Mucosa of descending colon (tissue), 3 donors: Measurements from ENCODE around the gene CPLANE2. TPM values are rescaled to one million over a fixed set of nuclear protein-coding genes. Genes with fewer than 3 reads are reported as not detected.
"Not testable (repeated sequence)": the region's sequence is repeated elsewhere in the genome, so short reads cannot be mapped to it uniquely, and the experiment has no call there.

ENCODE experiments used
- ATAC-seq: fragments of 200-7000 bp; cut with Tn5 transposase; one replicate; pipeline ENCODE4 v1.9.1; 2020; ENCODE audit warnings: mild to moderate bottlenecking, moderate library complexity
- DNase-seq, 3 donors: peaks; one replicate each; pipeline ENCODE4 v3.0.0-alpha.2; 2020
- H3K36me3 ChIP-seq: fragments of 200-600 bp; one replicate; pipeline ENCODE4 v1.8.0; 2021; ENCODE audit warnings: low read depth, mild to moderate bottlenecking
- H3K4me1 ChIP-seq: fragments of 200-600 bp; one replicate; pipeline ENCODE4 v1.8.0; 2021; ENCODE audit warnings: low read depth, mild to moderate bottlenecking
- H3K4me3 ChIP-seq: fragments of 200-600 bp; one replicate; pipeline ENCODE4 v1.8.0; 2021; ENCODE audit warnings: mild to moderate bottlenecking
- H3K9me3 ChIP-seq: fragments of 200-600 bp; one replicate; pipeline ENCODE4 v1.8.0; 2021; ENCODE audit warnings: mild to moderate bottlenecking
- intact Hi-C, 2 donors: fragments of 100-400 bp; cut with DNase I in 1 of 2; cut with micrococcal nuclease in 1 of 2; formaldehyde crosslinking; loops; one replicate each; pipeline versions ENCODE4 v1.11.0 to v1.11.1; 2022; cut with DNase I, micrococcal nuclease
- total RNA-seq, 3 donors: library from RNA; stranded (reverse); fragmentation: NEBNext Ultra II Directional in 2 of 3; extraction: Animal tissue kit (Norgen Biotek cat#: 25700) in 2 of 3; gene quantifications; one replicate each; pipeline versions ENCODE4 v1.2.1 to v1.2.4, GENCODE V29; 2021 to 2023
- TF ChIP-seq, protein P1 (sequence below): fragments of 200-600 bp; IDR thresholded peaks from one replicate; pipeline ENCODE4 v1.8.0; 2022; ENCODE audit warnings: antibody characterized with exemption, mild to moderate bottlenecking
- donor health status: DM: no; HTN: no; CAD: no; lungs with moderate emphysema.
- donor health status: DM: no; HTN: no; CAD: no.
- donor health status: DM: no; HTN: yes; CAD: no.

The CPLANE2 gene
- total RNA-seq, 3 donors from 2014 or later, result 5.3 to 9.9 (median 5.9) TPM

DNA sequence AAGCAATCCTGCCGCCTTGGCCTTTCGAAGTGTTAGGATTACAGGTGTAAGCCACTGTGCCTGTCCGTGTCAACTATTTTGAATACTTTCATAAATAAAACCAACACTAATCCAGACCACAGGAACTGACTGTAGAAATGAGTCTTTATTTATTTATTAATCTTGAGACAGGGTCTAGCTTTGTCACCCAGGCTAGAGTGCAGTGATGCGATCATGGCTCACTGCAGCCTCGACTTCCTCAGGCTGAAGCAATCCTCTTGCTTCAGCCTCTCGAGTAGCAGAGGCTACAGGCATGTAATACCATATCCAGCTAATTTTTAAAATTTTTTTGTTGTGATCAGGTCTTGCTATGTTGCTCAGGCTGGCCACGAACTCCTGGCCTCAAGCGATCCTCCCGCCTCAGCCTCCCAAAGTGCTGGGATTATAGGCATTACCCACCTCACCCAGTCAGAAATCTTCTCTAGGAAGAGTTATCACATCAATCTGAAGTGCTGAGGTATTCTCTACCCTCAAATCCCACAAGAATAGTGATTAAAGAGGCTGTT, 21.7 kb upstream of the CPLANE2 start:
- H3K9me3 ChIP-seq, result no peaks in the 10 kb centered on the region
- ATAC-seq (no peak), DNase-seq (no peak)
- no peaks in the 10 kb centered on the region for H3K36me3 ChIP-seq
- no peaks in the 10 kb centered on the region for H3K4me1 ChIP-seq
- no peak overlapping the region for H3K4me3 ChIP-seq
- intact Hi-C loops, result no loop called here
- TF ChIP-seq, protein P1, sequence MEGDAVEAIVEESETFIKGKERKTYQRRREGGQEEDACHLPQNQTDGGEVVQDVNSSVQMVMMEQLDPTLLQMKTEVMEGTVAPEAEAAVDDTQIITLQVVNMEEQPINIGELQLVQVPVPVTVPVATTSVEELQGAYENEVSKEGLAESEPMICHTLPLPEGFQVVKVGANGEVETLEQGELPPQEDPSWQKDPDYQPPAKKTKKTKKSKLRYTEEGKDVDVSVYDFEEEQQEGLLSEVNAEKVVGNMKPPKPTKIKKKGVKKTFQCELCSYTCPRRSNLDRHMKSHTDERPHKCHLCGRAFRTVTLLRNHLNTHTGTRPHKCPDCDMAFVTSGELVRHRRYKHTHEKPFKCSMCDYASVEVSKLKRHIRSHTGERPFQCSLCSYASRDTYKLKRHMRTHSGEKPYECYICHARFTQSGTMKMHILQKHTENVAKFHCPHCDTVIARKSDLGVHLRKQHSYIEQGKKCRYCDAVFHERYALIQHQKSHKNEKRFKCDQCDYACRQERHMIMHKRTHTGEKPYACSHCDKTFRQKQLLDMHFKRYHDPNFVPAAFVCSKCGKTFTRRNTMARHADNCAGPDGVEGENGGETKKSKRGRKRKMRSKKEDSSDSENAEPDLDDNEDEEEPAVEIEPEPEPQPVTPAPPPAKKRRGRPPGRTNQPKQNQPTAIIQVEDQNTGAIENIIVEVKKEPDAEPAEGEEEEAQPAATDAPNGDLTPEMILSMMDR, result no peak

DNA sequence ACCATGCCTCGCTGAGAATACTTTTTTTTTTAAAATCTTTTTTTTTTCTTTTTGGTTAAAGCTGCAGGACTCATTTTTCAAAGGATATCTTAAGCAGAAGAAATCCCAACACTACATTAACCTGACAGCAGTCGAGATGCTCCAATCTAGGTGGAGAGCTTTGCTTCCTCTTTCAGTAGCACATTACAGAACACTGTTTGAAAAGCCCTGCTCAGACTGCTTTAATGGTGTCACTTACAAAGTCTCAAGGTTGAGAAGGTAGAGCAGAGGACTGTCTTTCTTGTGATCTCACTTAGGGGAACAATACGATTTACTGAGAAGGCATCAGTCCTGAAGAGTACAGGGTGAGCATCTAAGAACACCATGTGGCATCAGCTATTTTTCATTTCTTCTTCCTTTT, 21.0 kb upstream of the CPLANE2 start:
- ATAC-seq, result no peak
- Histone ChIP-seq H3K36me3 (no peaks in the 10 kb centered on the region), H3K4me1 (no peaks in the 10 kb centered on the region), H3K4me3 (no peak overlapping the region), H3K9me3 (no peaks in the 10 kb centered on the region)
- DNase-seq, result no peak
- intact Hi-C loops, result no loop called here
- TF ChIP-seq, protein P1, result no peak

DNA sequence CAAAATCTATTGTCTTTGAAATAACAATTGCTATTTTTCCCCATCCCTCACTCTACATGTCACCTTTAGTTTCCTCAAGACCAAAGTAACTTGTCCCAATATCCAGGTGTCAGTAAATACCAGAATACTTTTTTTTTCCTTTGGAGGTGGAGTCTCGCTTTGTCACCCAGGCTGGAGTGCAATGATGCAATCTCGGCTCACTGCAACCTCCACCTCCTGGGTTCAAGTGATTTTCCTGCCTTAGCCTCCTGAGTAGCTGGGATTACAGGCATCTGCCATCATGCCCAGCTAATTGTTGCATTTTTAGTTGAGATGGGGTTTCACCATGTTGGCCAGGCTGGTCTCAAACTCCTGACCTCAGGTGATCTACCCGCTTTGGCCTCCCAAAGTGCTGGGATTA, 20.6 kb upstream of the CPLANE2 start:
- H3K9me3 ChIP-seq, H3K36me3 ChIP-seq, H3K4me3 ChIP-seq, DNase-seq, ATAC-seq, H3K4me1 ChIP-seq, intact Hi-C loops: not testable (repeated sequence)

DNA sequence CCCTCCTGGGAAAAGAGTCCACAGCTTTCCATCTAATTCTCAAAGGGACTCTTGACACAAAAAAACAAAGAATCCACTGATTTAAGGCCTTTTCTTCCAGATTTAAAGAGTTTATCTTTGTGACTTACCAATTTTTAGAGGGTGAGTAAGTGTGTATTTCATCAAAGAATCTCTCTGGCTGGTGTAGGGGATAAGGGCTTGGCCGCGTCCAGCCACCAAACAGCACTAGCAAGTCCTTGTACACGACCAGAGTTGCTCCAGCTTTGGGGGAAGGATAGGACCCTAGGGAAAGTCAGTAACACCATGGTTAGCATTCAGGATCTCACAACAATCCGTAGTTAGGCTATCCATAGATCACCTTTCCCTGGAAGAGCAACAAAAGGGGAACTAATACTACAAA, 19.5 kb upstream of the CPLANE2 start:
- DNase-seq (no peak), ATAC-seq (no peak)
- intact Hi-C loops, result no loop called here
- Histone ChIP-seq H3K36me3 (no peaks in the 10 kb centered on the region), H3K4me3 (no peak overlapping the region), H3K9me3 (no peaks in the 10 kb centered on the region), H3K4me1 (no peaks in the 10 kb centered on the region)
- TF ChIP-seq, protein P1, result no peak

DNA sequence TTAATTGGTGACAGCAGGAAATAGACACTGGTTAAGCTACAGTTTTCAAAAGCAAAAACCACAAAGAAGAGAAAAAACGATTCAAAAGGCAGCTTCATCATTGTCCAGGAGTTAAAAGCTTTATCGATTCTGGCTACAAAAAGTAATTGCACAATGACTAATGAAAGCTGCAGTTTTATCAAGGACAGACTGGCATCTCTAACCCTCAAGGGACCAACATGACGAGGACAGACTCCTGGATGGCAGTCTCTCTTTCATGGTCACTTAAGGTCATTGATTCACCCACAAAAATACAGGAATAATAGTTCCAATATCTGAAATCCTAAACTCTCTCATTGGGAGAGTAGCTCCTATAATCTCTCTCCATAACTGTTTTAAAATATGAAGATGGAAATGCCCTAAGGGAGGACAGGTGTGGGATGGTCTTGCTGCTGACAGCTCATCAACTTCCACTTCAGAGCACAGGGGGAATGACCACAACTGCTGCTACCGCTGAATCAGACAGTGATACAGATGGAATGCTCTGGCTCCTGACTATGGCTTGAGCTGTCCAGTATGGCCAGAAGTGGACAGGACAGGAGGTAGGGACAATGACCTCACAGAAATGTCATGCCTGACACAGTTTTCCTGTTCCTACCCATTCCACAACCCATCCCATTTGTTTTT, 17.4 kb upstream of the CPLANE2 start:
- DNase-seq (no peak), ATAC-seq (no peak)
- Histone ChIP-seq H3K4me3 (no peak overlapping the region), H3K9me3 (no peaks in the 10 kb centered on the region), H3K36me3 (no peaks in the 10 kb centered on the region), H3K4me1 (peaks cover 1% of the 10 kb centered on the region)
- intact Hi-C loops, result no loop called here
- TF ChIP-seq, protein P1, result no peak

DNA sequence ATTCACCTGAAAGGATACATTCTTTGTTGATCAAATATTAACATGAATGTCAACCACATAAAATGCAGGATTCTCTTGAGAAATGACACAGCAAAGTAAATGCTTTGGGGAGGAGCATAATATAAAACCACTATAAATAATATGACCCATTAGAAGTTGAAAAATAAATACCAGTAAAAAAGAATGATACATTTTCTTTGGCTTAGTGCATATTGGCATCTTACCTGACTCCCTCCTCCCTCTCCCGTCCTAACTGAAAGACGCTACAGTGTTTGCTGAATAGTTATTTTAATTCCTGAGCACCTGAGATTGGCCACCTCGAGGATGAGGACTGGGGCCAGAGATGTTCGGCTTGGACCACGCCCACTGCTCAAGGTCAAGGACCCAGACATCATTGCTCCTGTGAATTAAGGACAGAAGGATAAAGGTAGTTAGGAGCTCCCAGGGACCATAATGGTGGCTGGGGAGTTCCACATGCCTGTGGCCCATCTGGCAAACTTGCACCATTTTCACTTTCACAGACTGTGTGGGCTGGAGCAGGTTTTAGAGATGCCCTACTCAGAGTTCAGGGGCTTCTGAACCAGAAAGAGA, 16.4 kb upstream of the CPLANE2 start:
- ATAC-seq (no peak), DNase-seq (no peak)
- Histone ChIP-seq H3K4me3 (no peak overlapping the region), H3K9me3 (no peaks in the 10 kb centered on the region), H3K4me1 (peaks cover 11% of the 10 kb centered on the region), H3K36me3 (no peaks in the 10 kb centered on the region)
- TF ChIP-seq, protein P1, result no peak
- intact Hi-C loops, result no loop called here
